Ishikawa (cell line): ENCODE results near the gene DNAAF2.

Source experiments
- CEBPB ChIP-seq: IDR thresholded peaks from 2 replicates; pipeline ENCODE4 v1.6.1; 2012
- EGR1 ChIP-seq: IDR thresholded peaks from 2 replicates; pipeline ENCODE4 v1.6.1; 2012
- EP300 ChIP-seq: IDR thresholded peaks from 2 replicates; pipeline ENCODE4 v1.6.1; 2012; ENCODE audit warnings: borderline replicate concordance
- MAX ChIP-seq: IDR thresholded peaks from 2 replicates; pipeline ENCODE4 v1.6.1; 2012
- NFIC ChIP-seq: IDR thresholded peaks from 2 replicates; pipeline ENCODE4 v1.6.1; 2012
- RAD21 ChIP-seq: IDR thresholded peaks from 2 replicates; pipeline ENCODE4 v1.6.1; 2012; ENCODE audit warnings: low read depth
- REST ChIP-seq: IDR thresholded peaks from 2 replicates; pipeline ENCODE4 v1.6.1; 2012; ENCODE audit warnings: low read depth, mild to moderate bottlenecking
- TAF1 ChIP-seq: IDR thresholded peaks from 2 replicates; pipeline ENCODE4 v1.6.1; 2012; ENCODE audit warnings: low read depth, mild to moderate bottlenecking
- TCF12 ChIP-seq: IDR thresholded peaks from 2 replicates; pipeline ENCODE4 v1.6.1; 2012; ENCODE audit warnings: low read depth
- TEAD4 ChIP-seq: IDR thresholded peaks from 2 replicates; pipeline ENCODE4 v1.6.1; 2012
- YY1 ChIP-seq: IDR thresholded peaks from 2 replicates; pipeline ENCODE4 v1.6.1; 2012; ENCODE audit warnings: low read depth

- TF ChIP-seq EP300: no peak
- TF ChIP-seq CEBPB: no peak
- no peak for TF ChIP-seq RAD21
- TF ChIP-seq NFIC: no peak
- no peak for TF ChIP-seq TAF1
- TF ChIP-seq MAX: no peak
- TF ChIP-seq YY1: no peak
- TF ChIP-seq REST: no peak
- no peak for TF ChIP-seq TEAD4
- no peak for TF ChIP-seq EGR1
- TF ChIP-seq TCF12: no peak
These were observed 18.5 kb upstream of the DNAAF2 start for GRCh38 chr14:49653508-49653907.
